HG03521 (cell line): ENCODE measurements around the gene HOXC6.

Experiments used
- ATAC-seq: cut with Tn5 transposase; IDR thresholded peaks from one replicate; pipeline ENCODE4 v1.9.1; 2021; ENCODE audit warnings: mild to moderate bottlenecking, moderate library complexity; ENCODE audit not compliant: unreplicated experiment

Gene HOXC6

DNA sequence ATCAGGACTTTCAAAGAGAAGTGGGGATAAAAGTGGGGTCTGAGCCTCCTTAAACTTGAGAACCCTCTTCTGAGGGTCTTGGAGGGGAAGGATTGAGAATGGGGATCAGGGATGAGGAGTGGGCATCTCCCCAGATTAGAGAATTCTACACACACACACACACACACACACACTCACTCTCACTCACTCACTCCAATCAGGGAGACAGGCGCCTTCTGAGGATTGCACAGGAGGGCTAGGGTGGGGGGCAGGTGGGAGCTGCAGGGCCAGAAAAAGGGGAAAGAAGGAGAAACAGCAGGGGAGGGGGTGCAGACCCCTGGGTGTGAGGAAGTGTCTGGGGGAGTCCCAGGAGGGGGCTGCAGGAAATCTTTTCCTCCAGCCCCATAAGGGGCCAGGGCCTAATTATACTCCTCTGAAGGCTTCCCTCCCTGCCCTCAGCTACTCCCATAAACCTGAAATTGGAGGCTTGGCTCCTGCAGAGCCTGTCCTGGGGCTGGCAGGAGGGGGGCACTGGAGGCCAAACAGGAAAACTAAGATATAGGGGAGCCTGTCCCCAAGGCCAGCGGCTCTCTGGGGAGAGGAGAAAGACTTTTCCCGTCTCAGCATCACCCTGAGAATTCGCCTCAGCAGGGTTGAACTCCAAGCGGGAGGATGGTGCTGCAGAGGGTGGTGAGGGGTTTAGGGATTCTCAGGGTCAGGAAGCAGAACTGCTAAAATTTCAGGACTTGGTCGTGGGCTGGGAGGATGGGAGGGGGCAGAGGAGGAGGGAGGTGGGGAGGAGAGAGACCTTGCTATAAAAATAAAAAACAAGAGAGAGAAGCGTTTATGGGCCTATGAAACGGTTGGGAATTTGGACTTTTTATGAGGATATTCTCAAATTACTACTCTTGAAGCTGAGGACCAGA, 26.7 kb upstream of the HOXC6 start:
- no peak for ATAC-seq

DNA sequence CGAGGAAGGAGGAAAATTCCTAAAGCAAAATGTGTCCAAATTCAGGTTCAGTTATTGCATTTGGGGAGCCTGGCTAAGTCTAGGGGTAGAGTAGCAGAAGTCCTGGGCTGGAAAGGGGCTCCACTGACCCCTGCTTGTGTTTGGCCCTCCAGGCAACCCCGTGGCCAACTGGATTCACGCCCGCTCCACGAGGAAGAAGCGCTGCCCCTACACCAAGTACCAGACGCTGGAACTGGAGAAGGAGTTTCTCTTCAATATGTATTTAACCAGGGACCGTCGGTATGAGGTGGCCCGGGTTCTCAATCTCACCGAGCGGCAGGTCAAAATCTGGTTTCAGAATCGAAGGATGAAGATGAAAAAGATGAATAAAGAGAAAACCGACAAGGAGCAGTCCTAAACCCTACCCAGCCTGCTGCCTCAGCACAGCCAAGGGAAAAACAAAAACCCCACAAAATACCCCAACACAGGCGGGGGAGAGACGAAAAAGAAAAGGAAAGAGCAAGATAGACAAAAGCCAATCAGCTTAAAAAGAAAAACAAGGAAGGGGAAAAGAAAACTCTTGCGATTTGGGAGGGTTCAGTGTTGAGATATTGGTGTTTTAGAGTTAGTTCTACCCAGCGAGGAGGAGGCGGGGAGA, 25.8 kb upstream of the HOXC6 start:
- no peak for ATAC-seq

DNA sequence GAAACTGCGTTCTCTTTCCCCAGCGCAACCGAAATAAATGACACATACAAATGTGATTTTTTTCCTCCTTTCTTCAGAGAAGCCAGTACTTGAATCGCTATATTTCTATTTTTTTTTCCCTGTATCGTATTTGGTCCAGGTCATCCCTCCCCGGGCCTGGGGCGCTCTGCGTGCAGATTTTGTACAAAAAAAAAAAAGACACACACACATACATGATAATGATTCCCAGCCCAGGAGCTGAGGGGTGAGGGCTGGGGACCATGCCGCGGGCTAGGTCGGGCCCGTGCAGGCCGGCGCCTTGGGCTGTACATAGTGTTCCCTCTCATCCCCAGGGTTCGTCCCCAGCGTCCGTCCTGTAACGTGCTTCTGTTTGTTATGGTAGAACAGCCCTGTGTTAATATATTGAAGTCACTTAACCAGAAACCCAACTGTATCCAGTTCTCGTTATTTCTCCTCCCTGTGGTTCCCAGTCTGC, 25.3 kb upstream of the HOXC6 start:
- no peak for ATAC-seq

DNA sequence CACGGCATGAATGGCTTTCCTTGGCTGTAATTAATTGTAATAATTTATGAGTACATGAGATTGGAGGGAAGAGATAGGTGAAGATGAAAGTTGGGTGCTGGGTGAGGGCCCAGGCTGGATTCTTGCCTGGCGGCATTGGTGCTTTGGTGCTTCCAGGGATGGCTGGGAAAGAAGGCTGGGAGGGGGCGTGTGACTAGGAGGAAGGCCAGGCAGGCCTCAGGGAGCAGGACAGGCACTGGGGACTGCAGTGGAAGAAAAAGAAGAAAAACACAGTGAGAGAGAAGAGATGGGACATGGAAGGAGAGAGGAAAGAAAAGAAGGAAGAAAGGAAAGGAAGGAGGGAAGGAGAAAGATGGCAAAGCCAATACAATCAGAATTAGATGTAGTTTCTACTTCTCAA, 24.6 kb upstream of the HOXC6 start:
- ATAC-seq: no peak

DNA sequence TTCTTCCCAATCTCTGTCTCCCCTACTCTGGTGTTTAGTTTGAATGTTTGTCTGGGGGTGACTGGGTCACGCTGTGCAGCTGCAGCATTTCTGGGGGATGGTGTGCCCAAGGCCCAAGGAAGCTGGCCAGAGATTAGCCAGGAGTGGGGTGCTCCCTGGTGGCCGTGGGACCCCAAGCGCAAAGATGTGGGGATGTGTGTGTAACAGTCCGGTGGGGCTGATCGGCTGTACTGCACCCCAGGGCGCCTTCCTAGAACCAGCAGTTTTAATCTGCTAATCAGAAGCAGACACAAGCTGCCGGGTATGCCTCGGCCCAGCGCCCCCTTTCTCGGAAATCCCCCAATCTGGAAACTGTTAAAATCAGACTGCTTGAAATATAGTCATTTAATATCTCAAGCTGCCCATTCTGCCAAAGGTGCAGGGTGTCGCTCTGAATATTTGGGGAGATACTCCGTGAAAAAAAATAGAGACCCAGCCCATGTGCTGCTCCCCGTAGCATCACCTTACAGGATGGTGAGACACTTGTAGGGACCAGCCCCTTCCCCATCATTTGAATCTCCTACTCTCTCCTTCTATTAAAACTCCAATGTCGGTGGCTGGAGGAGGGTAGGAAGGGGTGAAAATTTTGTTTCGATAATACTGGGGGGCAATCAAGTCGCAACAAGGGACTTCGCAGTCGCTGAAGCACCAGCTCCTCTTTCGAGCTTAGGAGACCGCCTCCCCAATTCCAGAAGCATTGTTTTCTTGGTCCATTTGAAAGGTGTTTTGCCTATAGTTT, 24.0 kb upstream of the HOXC6 start:
- ATAC-seq: no peak

DNA sequence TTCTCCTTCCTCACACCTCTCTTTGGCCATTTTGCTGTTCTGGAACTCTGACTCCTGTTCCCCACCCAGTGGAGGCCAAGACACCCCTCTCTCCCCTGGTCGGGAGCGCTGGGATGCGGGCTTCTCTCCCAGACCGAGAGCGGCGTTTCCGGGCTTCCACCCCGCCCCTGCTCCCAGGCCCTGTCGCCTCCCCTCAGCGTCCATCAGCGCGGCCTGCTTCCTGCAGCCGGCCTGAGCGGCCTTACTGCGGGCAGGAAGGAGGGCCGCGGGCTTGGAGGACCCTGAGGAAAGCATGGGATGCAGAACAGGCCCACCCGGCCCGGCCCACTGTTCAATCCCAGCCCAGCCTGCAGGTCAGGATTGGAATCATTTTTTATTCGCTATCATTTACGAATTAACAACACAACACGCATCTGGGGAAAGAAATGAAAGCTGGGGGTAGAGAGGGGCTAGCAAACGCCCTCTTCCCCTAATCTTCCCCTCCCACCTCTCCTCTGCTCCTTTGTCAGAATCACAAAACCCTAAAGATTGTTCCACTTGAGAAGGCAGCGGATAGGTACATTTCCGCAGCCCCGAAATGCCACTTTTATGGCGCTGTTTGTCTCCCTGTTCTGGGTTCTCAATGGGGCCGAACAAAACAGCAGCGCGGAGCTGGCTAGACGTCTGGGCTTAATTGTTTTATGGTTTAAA, 23.3 kb upstream of the HOXC6 start:
- no peak for ATAC-seq

DNA sequence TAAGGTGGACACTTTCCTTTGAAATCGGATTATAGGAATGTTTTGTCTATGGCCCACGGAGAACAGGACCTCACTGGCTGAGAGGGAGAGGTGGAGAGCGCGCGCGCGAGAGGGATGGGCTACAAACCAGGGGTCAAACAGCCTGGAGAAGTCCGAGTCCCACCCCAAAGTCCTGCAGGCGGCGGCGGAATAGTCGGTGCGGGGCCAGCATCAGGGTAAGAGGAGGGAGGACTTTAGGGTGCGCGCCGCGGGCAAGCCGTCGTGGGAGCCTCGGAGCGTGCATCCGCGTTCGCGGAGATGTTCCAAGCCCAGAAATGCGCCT, 22.7 kb upstream of the HOXC6 start:
- no peak for ATAC-seq

DNA sequence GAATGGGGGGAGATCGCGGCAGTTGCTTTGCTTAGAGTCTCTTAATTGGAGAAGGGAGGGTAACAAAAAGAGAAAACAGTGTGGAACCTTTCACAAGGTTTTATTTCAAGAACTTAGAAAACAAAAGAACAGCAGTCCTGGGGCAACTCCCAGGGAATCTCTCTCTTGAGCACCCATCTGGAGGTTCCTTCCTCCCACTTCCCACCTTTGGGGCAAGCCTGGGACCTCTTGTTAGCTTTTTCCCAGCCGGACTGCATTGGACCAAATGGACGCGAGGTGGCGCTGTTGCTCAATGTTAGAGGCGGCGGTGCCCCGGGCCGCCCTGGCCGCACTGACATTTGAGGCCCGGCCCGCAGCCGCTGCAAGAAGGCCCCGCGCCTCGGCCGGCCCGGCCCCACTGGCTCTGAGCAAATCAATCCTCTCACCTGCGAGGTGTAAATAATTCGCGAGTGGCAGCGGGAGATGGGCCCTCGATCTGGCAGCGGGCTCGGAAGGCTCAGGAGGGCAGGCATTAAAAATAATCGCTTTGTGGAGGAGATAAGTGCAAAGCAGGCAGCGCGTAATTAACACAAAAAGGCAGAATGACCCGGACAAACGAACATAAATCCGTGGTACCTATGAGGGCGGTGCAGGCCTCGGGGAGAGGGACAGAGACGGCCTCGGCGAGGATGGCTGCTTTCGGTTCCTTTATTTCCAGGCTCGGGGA, 22.2 kb upstream of the HOXC6 start:
- no peak for ATAC-seq

DNA sequence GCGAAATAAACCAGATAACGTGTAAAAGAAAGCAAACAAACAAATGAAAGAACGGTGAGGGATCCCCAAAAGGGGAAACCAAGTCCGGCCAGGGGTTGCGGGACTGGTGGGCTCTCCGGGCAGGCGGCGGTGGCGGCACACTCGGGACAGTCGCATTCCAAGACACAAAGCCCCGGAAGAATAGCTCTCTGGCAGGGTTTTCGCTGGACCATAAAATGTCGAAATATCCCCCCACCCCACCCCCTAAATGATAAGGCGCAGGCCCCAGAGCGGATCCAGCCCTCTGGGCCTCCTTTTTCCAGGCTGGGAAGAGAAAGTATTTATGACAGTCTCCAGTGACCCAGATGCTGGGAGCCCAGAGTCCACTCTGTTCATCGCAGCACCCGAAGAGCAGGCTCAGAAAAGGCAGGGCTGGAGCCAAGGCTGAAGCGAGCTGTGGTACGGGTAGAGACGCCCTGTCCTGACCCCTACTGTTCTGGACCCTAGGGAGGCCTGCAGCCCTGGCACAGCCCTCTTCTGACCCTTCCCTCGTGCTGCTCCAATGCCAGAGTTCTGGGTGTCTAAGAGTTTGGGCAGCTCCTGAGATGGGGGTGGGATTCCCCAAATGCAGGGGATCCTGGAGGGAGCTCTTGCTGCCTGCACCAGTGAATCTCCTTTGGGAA, 21.6 kb upstream of the HOXC6 start:
- no peak for ATAC-seq

DNA sequence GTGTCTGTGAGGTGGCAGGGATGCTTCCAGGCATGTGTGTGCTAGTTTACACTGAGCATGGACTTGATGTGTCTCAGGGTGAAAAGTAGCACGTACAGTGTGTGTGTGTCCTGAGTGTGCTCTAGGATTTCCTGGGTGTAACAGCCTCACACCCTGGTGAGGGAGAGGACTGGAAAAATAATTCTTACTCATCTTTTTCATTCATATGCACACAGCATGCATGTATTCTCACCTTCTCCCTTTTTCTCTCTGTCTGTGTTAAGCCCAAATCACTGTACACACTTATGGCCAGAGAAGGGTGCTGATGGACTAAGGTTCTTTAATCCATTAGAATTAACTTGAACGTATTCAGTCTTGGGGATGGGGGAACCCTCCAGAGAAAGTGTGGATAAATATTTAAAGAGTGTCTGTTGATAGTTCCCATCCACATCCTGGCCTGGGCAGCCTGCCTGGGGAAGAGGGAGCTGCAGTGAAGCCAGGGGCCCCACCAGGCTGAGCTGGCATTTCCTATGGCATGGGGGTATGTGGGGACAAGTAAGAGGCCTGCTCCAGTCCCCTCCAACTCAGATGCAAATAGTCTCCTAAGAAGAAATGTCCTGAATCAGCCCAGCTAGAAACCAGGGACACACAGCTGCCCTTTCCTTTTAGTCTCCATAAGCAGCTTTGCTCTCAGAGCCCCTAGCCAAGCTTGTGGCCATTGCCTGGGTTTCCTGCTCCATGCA, 20.5 kb upstream of the HOXC6 start:
- ATAC-seq: no peak

DNA sequence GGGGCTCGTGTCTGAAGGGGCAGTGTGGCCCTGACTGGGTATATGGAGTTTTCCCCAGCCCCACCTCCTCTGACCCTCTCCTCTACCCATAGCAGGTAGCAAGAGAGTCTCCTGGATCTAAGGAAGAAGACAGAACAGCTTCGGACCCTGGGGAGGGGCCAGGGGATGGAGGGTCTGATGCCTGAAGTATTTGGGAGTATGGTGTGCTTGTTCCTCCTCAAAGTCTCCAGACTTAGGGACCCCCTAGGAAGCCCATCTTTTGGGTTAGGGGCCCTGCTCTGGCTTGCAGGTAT, 20.0 kb upstream of the HOXC6 start:
- ATAC-seq: no peak

DNA sequence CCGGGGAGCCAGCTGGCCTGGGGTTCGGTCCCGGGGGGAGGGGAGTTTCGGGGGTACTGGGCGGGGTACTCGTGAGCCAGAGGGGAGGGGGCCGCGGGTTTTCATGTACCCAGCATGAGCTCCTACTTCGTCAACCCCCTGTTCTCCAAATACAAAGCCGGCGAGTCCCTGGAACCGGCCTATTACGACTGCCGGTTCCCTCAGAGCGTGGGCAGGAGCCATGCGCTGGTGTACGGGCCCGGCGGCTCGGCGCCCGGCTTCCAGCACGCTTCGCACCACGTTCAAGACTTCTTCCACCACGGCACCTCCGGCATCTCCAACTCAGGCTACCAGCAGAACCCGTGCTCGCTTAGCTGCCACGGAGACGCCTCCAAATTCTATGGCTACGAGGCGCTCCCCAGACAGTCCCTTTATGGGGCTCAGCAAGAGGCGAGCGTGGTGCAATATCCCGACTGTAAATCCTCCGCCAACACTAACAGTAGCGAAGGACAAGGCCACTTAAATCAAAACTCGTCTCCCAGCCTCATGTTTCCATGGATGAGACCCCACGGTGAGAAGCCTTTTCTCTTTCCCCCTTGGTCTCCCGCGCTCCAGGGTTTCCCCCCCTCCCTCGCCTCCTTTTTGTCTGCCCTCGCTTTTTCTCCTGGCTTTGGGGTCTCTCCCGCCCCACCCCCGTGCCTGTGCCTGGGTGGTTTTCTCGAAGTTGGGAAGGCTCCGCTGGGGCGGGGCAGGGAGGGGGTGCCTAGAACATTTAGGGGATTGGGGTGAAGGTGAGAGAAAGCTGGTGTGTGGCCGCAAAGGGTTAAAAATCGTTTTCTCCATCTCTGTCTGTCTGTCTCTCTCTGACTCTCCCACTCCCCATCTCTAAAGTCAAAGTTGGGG, 18.8 kb upstream of the HOXC6 start:
- no peak for ATAC-seq

DNA sequence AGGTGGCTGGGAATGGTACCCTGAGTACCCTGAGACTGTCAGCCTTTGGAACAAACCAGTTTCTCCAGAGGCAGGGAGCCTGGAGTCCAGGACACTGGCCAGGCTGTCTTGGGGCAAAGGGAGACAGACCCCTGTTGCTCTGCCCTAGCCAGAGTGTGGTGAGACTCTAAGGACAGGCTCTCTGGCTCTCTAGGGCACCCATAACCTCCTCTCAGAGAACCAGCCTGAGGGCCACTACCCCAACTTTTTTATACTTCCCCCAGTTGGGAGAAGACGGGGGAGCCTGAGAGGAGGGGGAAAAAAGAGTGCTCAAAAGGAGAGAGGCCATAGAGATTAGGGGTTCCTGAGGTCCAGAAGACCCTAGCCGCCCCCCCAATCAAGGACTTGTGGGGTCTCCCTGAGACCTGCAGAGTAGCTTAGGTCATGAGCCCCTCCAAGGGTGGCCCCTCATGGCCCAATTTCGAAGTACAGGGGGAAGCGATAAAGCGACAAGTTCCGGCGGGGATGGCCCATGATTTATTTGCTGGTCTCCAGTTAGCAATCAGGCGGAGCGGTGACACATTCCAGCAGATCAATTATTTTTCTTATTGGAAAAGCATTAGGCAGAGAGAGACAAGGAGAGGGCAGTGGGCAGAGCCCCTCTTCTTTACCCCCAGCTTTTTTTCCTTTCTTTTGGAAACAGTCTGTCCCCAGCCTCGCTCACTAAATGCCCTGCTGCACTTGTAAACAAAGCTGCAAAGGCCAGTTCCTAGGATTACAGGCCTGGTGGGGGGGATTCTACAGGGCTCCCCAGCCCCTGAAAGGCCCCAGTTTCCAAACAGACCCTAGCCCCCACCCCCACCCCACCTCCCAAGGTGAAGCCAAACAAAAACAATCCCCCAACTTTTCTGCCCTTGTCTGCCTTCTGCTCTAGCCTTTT, 17.9 kb upstream of the HOXC6 start:
- no peak for ATAC-seq

DNA sequence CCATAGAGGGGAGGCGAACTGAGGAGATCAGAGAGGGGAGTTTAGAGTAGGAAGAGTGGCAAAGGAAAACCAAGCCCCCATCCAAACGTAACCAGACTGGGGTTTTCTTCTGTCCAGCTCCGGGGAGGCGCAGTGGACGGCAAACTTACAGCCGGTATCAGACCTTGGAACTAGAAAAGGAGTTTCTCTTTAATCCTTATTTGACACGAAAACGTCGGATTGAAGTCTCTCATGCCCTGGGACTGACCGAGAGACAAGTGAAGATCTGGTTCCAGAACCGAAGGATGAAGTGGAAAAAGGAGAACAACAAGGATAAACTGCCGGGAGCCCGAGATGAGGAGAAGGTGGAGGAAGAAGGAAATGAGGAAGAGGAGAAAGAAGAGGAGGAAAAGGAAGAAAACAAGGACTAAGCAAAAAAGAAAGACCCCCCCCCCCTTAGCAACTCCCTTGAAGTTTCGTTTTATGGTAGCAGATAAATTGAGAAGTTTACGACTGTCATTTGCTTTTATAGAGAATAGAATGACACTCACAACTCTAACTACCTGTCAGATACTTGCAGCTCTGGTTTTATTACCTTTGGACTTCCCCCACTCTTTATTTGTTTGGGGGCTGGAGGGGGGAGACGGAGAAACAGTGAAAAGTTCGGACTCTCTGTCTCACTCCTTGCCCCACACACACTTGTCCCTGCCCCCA, 17.1 kb upstream of the HOXC6 start:
- no peak for ATAC-seq

DNA sequence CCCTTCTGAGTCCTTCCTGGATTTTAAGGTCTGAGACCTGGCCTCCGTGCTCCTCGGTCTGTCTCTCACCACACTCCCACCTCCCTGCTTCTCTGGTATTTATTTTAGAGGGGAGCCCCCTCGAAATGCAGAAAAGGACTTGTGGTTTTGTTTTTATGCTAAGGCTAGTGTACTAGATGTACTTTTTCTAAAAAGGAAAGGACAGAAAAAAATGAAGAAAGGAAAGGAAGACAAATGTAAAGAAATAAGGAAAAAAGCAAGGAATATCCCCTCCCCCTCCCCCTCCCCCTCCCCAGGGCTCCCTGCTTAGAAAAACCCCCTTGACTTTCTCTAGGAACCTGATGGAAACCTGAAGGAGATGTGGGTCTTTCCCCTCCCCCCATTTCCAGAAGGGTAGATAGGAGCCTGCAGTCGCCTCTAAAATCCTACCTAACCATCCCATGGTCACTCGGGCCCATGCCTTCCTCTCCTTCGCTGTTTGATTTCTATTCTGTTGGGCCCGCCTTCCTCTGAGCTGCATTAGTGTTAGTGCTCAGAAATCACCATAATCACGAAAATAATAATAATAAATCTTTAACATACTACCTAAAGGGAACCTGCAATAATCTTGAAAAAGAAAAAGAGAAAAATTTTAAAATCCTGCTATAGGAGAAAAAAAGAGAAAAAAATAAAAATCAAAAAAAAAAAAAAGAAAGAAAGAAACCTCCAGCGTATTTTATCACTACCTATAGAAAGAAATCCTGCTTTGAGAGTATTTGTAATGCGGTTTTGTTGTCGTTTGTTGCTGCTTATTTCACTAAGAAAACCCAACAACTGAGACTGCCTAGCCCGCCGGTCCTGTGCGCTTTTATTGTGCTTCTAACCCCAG, 16.3 kb upstream of the HOXC6 start:
- ATAC-seq: no peak
